HepG2 (cell line): ENCODE results near the gene DOCK9. TPM values are rescaled to one million over a fixed set of nuclear protein-coding genes. Genes with fewer than 3 reads are reported as not detected.

Experiments
- ATAC-seq: fragments of 200-7000 bp; cut with Tn5 transposase; 3 replicates; pipeline ENCODE4 v1.9.1; 2020; ENCODE audit warnings: mild to moderate bottlenecking, moderate library complexity
- BruUV-seq: library from RNA; stranded (reverse); fragments of 400-500 nt; replicated peaks from 2 replicates; lab custom pipeline; 2021; lab: Mats Ljungman, UMichigan
- CTCF ChIA-PET: fragments of 300-600 bp; formaldehyde crosslinking; extraction: SDS; loops from one replicate; lab custom pipeline; 2021; ENCODE audit warnings: low total read pairs, inconsistent platforms, low intra/inter-chr PET ratio; lab: Yijun Ruan, JAX
- POLR2A ChIA-PET: fragments of 350-600 bp; sonication (Branson Sonifier 250); formaldehyde crosslinking; loops from one replicate; lab custom pipeline; 2020; ENCODE audit warnings: antibody characterized with exemption, inconsistent platforms; lab: Yijun Ruan, JAX
- DNase-seq: peaks from one replicate; pipeline ENCODE4 v3.0.0-alpha.2; 2015; ENCODE audit warnings: low spot score
- FAIRE-seq: peaks from 3 replicates; lab custom pipeline; 2011; peaks lifted over from hg19 to GRCh38; lab: Jason Lieb, UNC
- H2AFZ ChIP-seq: one replicate; pipeline ENCODE4 v1.6.1; 2011; ENCODE audit warnings: low read length, inconsistent platforms
- H3K27ac ChIP-seq: fragments of 300-600 bp; 3 replicates; pipeline ENCODE4 v1.8.0; 2011; ENCODE audit warnings: mixed run types, mild to moderate bottlenecking, mixed read lengths, low read length, inconsistent platforms; ENCODE audit not compliant: insufficient read depth; ENCODE audit errors: extremely low read length
- H3K27me3 ChIP-seq, 2 experiments: fragments of 200-600 bp in 1 of 2; 2 replicates in 1 of 2; 3 replicates in 1 of 2; pipeline versions ENCODE4 v1.6.0 to v1.8.0; 2011; ENCODE audit warnings: low read length in 2 of 2, mild to moderate bottlenecking in 2 of 2, moderate library complexity in 2 of 2, inconsistent platforms in 1 of 2; ENCODE audit not compliant: insufficient read depth in 2 of 2, control insufficient read depth in 1 of 2
- H3K36me3 ChIP-seq, 2 experiments: fragments of 200-600 bp in 1 of 2; replicated peaks in 1 of 2; 2 replicates in 1 of 2; 3 replicates in 1 of 2; pipeline versions ENCODE4 v1.5.1 to v1.8.0; 2011; ENCODE audit warnings: low read length in 2 of 2, inconsistent platforms in 1 of 2; ENCODE audit not compliant: insufficient read depth in 2 of 2, control insufficient read depth in 1 of 2
- H3K4me1 ChIP-seq: 2 replicates; pipeline ENCODE4 v1.5.1; 2012; ENCODE audit warnings: low read length, inconsistent platforms; ENCODE audit not compliant: insufficient read depth
- H3K4me2 ChIP-seq: 2 replicates; pipeline ENCODE4 v1.6.0; 2011; ENCODE audit warnings: low read depth, low read length, inconsistent platforms
- H3K4me3 ChIP-seq, 3 experiments: fragments of 200-600 bp in 1 of 3; sonication (generic), shearing (Covaris generic) in 1 of 3; replicated peaks in 1 of 3; 2 replicates each; pipeline ENCODE4 v1.5.1; 2011 to 2016; ENCODE audit warnings: low read length in 3 of 3, inconsistent platforms in 2 of 3, low read depth in 2 of 3, mild to moderate bottlenecking in 2 of 3, control low read depth in 1 of 3, mixed read lengths in 1 of 3; ENCODE audit not compliant: insufficient read depth in 1 of 3
- H3K79me2 ChIP-seq: one replicate; pipeline ENCODE4 v1.6.1; 2011; ENCODE audit warnings: low read length, inconsistent platforms; ENCODE audit not compliant: insufficient read depth
- H3K9ac ChIP-seq: 2 replicates; pipeline ENCODE4 v1.6.0; 2011; ENCODE audit warnings: mild to moderate bottlenecking, low read depth, low read length, inconsistent platforms; ENCODE audit not compliant: insufficient read depth
- H3K9me3 ChIP-seq: 2 replicates; pipeline ENCODE4 v1.5.1; 2012; ENCODE audit warnings: mild to moderate bottlenecking, low read length
- H4K20me1 ChIP-seq: 2 replicates; pipeline ENCODE4 v1.6.0; 2011; ENCODE audit warnings: inconsistent platforms, mild to moderate bottlenecking, low read length, moderate library complexity; ENCODE audit not compliant: insufficient read depth
- CBFB ChIP-seq: sonication (generic); formaldehyde crosslinking; IDR thresholded peaks from 2 replicates; pipeline ENCODE4 v1.4.0; 2020; ENCODE audit warnings: missing genetic modification reagents
- EEA1 ChIP-seq: sonication (generic); formaldehyde crosslinking; IDR thresholded peaks from 2 replicates; pipeline ENCODE4 v1.5.1; 2020; ENCODE audit warnings: mild to moderate bottlenecking, missing genetic modification reagents, borderline replicate concordance
- HIVEP1 ChIP-seq: sonication (generic); formaldehyde crosslinking; IDR thresholded peaks from 2 replicates; pipeline ENCODE4 v1.4.0; 2020; ENCODE audit warnings: mild to moderate bottlenecking, missing genetic modification reagents
- IKZF1 ChIP-seq: fragments of 450-650 bp; IDR thresholded peaks from 2 replicates; pipeline ENCODE4 v1.7.1; 2016
- KAT8 ChIP-seq: IDR thresholded peaks from 2 replicates; pipeline ENCODE4 v1.6.1; 2016; ENCODE audit warnings: missing genetic modification reagents, missing compliant biosample characterization
- NBN ChIP-seq: fragments of 450-650 bp; conservative IDR thresholded peaks from 2 replicates; pipeline ENCODE4 v1.6.1; 2017
- PRMT3 ChIP-seq: sonication (generic); formaldehyde crosslinking; IDR thresholded peaks from 2 replicates; pipeline ENCODE4 v1.8.1; 2022; ENCODE audit warnings: low read depth, mild to moderate bottlenecking, moderate library complexity, missing genetic modification reagents, borderline replicate concordance
- STAT5B ChIP-seq: sonication (generic); formaldehyde crosslinking; IDR thresholded peaks from 2 replicates; pipeline ENCODE4 v1.4.0; 2020; ENCODE audit warnings: missing genetic modification reagents
- ZFP36L1 ChIP-seq: sonication (generic); formaldehyde crosslinking; IDR thresholded peaks from 2 replicates; pipeline ENCODE4 v1.8.0; 2022; ENCODE audit warnings: mild to moderate bottlenecking, missing genetic modification reagents, moderate library complexity
- ZNF7 ChIP-seq: IDR thresholded peaks from 2 replicates; pipeline ENCODE4 v1.6.1; 2016; ENCODE audit warnings: missing biosample characterization, missing genetic modification reagents
- WGBS: methylation state at CpG from one replicate; pipeline ENCODE4 v1.1.6; 2017; ENCODE audit warnings: low lambda C conversion rate; 5-methylcytosine and 5-hydroxymethylcytosine counted together
- in situ Hi-C: cut with HindIII; loops from 2 replicates; pipeline ENCODE4 v1.10.0; 2017; ENCODE audit warnings: low pct_unique_long_range_greater_than_20kb; ENCODE audit not compliant: extremely low pct_ligation_motif_present
- intact Hi-C: fragments of 100-400 bp; cut with micrococcal nuclease; formaldehyde crosslinking; loops from one replicate; pipeline ENCODE4 v1.10.0; 2022; ENCODE audit not compliant: unreplicated experiment
- polyA plus RNA-seq, 8 experiments: library from polyadenylated mRNA; depleted of rRNA in 3 of 8; stranded (reverse) in 7 of 8; unstranded in 1 of 8; fragments of >200 nt; fragmentation: Illumina TruSeq in 4 of 8; extraction: Trizol in 4 of 8; gene quantifications; 2 replicates each; pipeline versions ENCODE4 v1.2.1 to v1.2.3, GENCODE V29; 2011 to 2016; ENCODE audit warnings: low read depth in 4 of 8, missing spikeins in 1 of 8, mixed read lengths in 1 of 8; ENCODE audit not compliant: insufficient read depth in 1 of 8
- total RNA-seq, 5 experiments: library from RNA; depleted of rRNA; stranded (reverse); fragments of >200 nt; fragmentation: Illumina TruSeq; extraction: Trizol; gene quantifications; 2 replicates each; pipeline ENCODE4 v1.2.3, GENCODE V29; 2016; ENCODE audit warnings: low read depth in 1 of 5
- TF ChIP-seq, protein P1 (sequence below): sonication (generic); formaldehyde crosslinking; IDR thresholded peaks from 2 replicates; pipeline ENCODE4 v1.8.0; 2022; ENCODE audit warnings: missing genetic modification reagents, mild to moderate bottlenecking, inconsistent platforms, borderline replicate concordance
- TF ChIP-seq, protein P2 (sequence below): sonication (generic); formaldehyde crosslinking; IDR thresholded peaks from 2 replicates; pipeline ENCODE4 v1.8.0; 2022; ENCODE audit warnings: missing genetic modification reagents, low read depth, mild to moderate bottlenecking, borderline replicate concordance
- TF ChIP-seq, protein P3 (sequence below): sonication (generic); formaldehyde crosslinking; IDR thresholded peaks from 2 replicates; pipeline ENCODE4 v1.4.0; 2020; ENCODE audit warnings: missing genetic modification reagents

DOCK9 gene
- total and polyA plus RNA-seq, 2 of the 13 experiments (the other 11 are each of a cell fraction or from before 2014, with no cell fraction given), result 0.44 to 0.97 TPM

DNA sequence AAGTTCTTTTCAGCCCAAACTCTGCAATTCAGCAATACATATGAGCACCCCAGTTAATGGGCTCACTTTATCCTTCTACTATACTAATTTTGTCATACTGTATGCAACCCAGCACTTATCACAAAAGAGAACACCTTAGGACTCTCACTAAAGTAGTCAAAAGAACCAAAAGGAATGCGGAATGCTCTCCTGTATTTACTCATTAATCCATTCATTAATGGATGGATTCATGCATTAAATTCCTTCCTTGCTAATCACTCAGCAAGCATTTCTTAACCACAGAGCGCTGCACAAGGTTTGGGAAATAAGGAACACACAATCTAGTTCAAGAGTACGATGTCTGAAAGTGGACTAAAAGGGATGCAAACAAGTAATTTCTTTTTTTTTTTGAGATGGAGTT lies 12.8 kb upstream of the DOCK9 start:
- Histone ChIP-seq H3K27ac (no peak overlapping the region), H3K4me3 (no peak overlapping the region), H3K9ac (no peak overlapping the region), H3K36me3 (no peaks in the 10 kb centered on the region), H4K20me1 (no peaks in the 10 kb centered on the region), H3K79me2 (no peaks in the 10 kb centered on the region), H3K4me1 (peaks cover 19% of the 10 kb centered on the region), H3K27me3 (no peaks in the 10 kb centered on the region), H3K9me3 (no peaks in the 10 kb centered on the region), H3K4me2 (no peak overlapping the region), H2AFZ (no peak overlapping the region)
- ChIA-PET CTCF (no interaction called here), POLR2A (no interaction called here)
- ATAC-seq (no peak), DNase-seq (no peak), FAIRE-seq (no peak)
- in situ Hi-C loops, result no loop called here
- 86% methylated on average over 3 of the region's 3 CpGs for WGBS
- TF ChIP-seq, protein P1, sequence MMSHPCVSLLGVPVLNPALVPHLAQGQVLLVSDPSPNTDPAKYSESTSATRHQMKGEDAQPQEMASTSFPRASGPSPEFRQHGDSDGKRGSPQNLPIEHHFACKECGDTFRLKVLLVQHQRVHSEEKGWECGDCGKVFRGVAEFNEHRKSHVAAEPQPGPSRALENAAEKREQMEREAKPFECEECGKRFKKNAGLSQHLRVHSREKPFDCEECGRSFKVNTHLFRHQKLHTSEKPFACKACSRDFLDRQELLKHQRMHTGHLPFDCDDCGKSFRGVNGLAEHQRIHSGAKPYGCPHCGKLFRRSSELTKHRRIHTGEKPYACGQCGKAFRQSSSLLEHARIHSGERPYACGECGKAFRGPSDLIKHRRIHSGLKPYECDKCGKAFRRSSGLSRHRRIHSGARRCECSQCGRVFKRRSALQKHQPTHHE (CRISPR knock-in tag), result no peak
- no peak for TF ChIP-seq NBN
- TF ChIP-seq PRMT3 (CRISPR knock-in tag), result no peak
- TF ChIP-seq KAT8 (CRISPR knock-in tag), result no peak
- no TSS peak for BruUV-seq
- intact Hi-C loops, result no loop called here

DNA sequence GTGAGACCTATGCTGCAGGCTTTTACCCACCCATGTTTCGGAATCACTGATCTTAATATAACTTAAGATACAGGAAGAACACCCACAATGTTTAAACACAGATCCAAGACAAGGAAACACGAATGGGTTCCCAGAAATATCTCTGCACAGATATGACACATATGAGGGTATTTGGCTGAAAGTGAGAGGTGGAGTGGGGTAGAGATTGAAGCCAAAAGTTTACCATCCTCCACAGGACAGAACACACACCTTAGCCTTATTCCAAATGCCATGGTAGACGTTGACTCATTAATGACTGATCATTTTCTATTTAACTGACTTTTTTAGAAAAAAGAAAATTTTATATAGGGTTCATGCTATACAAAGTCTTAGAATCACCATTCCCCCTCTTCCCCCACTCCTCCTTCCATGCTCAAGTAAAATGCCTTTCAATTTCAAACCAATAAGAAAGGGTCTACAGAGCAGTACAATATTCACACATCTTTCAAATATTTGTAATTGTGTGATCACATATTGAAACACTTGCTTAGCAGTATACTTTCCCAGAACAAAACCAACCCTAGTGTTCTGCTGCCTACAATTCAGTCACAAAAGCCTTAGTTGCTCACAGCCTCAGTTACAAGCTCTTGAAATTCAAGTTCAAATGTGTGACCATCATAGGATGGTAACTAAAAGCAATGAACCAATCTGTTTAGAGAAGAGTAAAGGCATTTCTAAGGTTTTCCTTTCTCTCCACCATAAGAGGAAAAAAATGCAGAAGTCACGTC lies 11.8 kb upstream of the DOCK9 start:
- TF ChIP-seq EEA1 (CRISPR knock-in tag), result no peak
- TF ChIP-seq, protein P2, sequence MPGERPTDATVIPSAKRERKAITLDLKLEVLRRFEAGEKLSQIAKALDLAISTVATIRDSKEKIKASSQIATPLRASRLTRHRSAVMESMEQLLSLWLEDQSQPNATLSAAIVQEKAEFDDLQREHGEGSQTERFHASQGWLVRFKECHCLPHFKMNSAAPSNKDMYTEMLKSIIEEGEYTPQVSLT (CRISPR knock-in tag), result no peak
- no peak for TF ChIP-seq HIVEP1
- TF ChIP-seq, protein P3, sequence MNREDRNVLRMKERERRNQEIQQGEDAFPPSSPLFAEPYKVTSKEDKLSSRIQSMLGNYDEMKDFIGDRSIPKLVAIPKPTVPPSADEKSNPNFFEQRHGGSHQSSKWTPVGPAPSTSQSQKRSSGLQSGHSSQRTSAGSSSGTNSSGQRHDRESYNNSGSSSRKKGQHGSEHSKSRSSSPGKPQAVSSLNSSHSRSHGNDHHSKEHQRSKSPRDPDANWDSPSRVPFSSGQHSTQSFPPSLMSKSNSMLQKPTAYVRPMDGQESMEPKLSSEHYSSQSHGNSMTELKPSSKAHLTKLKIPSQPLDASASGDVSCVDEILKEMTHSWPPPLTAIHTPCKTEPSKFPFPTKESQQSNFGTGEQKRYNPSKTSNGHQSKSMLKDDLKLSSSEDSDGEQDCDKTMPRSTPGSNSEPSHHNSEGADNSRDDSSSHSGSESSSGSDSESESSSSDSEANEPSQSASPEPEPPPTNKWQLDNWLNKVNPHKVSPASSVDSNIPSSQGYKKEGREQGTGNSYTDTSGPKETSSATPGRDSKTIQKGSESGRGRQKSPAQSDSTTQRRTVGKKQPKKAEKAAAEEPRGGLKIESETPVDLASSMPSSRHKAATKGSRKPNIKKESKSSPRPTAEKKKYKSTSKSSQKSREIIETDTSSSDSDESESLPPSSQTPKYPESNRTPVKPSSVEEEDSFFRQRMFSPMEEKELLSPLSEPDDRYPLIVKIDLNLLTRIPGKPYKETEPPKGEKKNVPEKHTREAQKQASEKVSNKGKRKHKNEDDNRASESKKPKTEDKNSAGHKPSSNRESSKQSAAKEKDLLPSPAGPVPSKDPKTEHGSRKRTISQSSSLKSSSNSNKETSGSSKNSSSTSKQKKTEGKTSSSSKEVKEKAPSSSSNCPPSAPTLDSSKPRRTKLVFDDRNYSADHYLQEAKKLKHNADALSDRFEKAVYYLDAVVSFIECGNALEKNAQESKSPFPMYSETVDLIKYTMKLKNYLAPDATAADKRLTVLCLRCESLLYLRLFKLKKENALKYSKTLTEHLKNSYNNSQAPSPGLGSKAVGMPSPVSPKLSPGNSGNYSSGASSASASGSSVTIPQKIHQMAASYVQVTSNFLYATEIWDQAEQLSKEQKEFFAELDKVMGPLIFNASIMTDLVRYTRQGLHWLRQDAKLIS (CRISPR knock-in tag), result no peak
- no peak for TF ChIP-seq ZFP36L1 (CRISPR knock-in tag)
- TF ChIP-seq CBFB (CRISPR knock-in tag), result no peak
- TF ChIP-seq STAT5B (CRISPR knock-in tag), result no peak
- TF ChIP-seq IKZF1, result no peak
- TF ChIP-seq ZNF7 (CRISPR knock-in tag), result no peak
- no peaks in the 10 kb centered on the region for H4K20me1 ChIP-seq
- ChIA-PET POLR2A (no interaction called here), CTCF (no interaction called here)
- H3K9ac ChIP-seq, result no peak overlapping the region
- H3K4me3 ChIP-seq, result no peak overlapping the region
- no peaks in the 10 kb centered on the region for H3K27me3 ChIP-seq
- DNase-seq (no peak), FAIRE-seq (no peak), ATAC-seq (no peak)
- H3K27ac ChIP-seq, result no peak overlapping the region
- no peaks in the 10 kb centered on the region for H3K36me3 ChIP-seq
- intact Hi-C loops (no loop called here), in situ Hi-C loops (no loop called here)
- peaks cover 25% of the 10 kb centered on the region for H3K4me1 ChIP-seq
- no TSS peak for BruUV-seq
- H3K79me2 ChIP-seq, result no peaks in the 10 kb centered on the region
- H2AFZ ChIP-seq, result no peak overlapping the region
- WGBS, result 43% methylated on average over 4 of the region's 4 CpGs
- no peak overlapping the region for H3K4me2 ChIP-seq
- no peaks in the 10 kb centered on the region for H3K9me3 ChIP-seq
